NCI-H2029 treated with DMSO at 0.1 percent for 48 hours (cell line): Measurements from ENCODE around the gene OLIG2.

ENCODE experiments used
- DNase-seq: peaks from one replicate; lab custom pipeline; 2025; lab: John Stamatoyannopoulos, UW

The OLIG2 gene

GRCh38 chr21:33064623-33065390, 39.1 kb downstream of the OLIG2 start:
- no peak for DNase-seq

GRCh38 chr21:33067043-33067442, 41.3 kb downstream of the OLIG2 start:
- no peak for DNase-seq

DNA sequence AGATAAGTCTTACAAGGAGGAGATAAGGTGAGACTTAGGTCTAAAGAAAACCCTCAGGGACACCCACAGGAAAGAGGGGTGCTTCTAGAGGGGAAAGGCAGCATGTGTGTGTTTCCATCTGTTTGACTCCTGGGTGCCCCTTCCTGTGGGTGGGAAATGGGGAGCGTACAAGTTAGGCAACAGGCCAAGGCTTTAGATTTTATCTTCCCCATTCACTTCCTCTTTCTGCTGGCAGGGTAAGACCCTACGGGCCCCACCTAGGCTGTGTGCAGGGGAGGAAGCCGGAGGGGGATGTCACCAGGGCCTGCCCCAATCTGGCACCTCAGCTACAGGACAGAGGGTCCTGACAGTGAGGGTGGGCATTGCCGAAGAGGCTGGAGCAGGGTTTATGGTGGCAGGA, 41.7 kb downstream of the OLIG2 start:
- no peak for DNase-seq

DNA sequence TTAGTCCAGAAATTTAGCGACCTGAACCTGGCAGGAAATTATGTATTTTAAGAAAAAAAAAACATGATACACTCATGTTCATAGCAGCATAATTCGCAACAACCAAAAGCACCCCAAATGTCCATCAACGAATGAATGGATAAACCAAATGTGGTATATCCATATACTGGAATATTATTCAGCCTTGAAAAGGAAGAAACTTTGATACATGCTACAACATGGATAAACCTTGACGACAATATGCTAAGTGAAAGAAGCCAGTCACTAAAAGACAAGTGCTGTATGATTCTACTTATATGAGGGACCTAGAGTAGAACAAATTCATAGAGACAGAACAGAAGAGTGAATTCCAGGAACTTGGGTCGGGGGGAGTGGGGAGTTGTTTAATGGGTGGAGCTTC, 43.5 kb downstream of the OLIG2 start:
- no peak for DNase-seq

DNA sequence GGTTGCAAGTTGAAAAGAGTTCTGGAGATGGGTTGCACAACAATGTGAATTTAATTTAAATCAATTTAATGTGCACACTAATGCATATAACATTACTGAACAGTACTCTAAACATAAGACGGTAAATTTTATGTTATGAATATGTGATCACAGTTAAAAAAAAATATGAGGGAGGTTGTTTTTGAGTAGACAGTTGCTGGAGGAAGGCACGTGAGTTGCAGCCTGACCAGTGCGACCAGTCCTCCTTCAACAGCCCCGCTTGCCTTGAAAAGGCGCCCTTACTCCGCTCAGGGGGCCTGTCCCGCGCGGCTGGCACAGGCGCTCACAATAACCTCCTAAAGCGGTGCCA, 43.9 kb downstream of the OLIG2 start:
- no peak for DNase-seq

GRCh38 chr21:33069994-33070743, 44.4 kb downstream of the OLIG2 start, which contains the start of gene OLIG1:
TSS of gene OLIG1 (plus strand) at chr21:33070141. CDS start at chr21:33070247, 106 bp downstream.
- no peak for DNase-seq

DNA sequence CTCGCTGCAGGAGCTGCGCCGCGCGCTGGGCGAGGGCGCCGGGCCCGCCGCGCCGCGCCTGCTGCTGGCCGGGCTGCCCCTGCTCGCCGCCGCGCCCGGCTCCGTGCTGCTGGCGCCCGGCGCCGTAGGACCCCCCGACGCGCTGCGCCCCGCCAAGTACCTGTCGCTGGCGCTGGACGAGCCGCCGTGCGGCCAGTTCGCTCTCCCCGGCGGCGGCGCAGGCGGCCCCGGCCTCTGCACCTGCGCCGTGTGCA, 44.9 kb downstream of the OLIG2 start:
- no peak for DNase-seq

- DNase-seq, result no peak
Observed at GRCh38 chr21:33070998-33071769, 45.4 kb downstream of the OLIG2 start.

- DNase-seq, result no peak
Observed at GRCh38 chr21:33071770-33072306, 46.1 kb downstream of the OLIG2 start.

- DNase-seq, result no peak
Observed at GRCh38 chr21:33073636-33074035, 47.9 kb downstream of the OLIG2 start.

DNA sequence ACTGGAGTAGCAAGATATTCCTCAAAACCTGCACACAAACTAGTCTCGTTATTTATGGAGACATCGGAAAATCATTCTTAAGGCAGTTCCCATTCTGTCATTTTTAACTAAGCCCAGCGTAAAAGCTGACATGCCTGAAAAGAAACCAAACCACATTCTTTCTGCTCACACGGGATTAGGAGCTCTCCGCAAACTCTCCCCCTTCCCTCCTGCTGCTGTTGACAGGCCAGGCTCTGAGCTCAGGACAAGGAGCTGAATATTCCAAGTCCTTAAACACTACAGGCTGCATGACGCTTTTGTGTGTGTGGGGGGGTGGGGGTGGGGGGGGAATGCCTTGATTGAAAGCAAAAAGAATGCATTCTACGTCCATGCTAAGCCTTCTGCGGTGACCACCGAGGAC, 49.4 kb downstream of the OLIG2 start:
- DNase-seq, result no peak

DNA sequence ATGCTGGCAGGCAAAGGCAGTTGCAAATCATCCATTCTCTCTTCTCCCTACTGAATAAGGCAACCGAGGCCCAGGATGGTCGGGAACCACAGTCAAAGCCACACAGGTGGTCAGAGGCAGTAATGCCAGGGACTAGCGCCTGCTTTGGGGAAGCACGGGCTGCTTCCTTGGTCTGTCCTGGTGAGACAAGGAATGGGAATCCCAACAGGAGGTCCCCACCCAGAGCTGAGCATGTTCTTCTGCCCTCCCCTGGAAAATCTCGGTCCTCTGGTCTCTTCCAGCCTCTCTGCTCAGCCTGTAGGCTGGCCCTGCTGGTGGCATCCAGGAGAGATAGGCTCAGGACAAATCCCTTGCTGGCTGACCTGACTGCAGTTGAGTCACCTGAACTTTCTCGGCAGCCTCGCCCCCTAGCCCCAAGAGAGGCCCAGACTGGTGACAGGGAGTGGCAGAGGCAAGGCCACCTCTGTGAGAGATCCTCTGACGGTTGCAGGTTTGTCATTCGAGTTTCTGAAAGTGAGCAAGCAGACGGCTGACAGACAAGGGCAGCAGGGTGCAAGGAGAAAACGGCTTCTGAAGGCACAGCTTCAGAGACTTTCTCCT, 50.0 kb downstream of the OLIG2 start:
- no peak for DNase-seq

DNA sequence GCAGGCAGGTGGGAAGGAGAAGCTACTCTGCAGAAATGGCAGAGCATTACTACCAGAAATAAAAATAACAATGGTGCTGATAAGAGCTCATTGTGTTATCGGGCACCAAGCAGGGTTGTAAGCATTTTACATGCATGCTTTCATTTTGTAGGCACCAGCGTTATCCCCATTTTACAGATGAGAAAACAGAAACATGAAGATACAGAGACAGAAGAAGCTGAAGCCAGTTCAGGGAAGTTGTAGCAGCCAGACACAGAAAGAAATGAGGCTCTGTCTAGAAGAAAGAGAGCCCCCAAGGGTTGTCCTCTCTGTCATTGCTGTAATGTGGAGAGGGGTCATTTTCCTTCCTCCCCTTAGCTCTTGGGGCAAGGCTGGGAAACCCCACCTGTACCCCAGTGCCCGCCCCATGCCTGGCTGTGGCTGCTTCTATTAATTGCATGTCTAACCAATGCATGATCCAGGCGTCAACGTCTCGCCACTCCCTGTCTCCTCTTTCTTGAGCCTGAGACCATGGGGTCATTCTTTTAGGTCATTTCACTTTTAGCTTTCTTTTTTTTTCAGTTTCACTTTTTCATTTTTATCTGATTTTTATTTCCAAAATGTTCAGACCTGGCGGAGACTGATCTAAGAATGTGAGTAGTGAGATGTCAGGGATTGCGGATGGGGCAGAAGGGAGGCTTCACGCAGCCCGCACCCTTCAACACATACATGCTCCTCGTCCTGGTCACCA, 51.0 kb downstream of the OLIG2 start:
- DNase-seq, result no peak
